ENCODE results near the gene SF3B1.
A peak's percentile ranks its signal among the peaks of the same experiment; 100 is the strongest.
"Not testable (repeated sequence)": the region's sequence is repeated elsewhere in the genome, so short reads cannot be mapped to it uniquely, and the experiment has no call there.

Gene SF3B1, protein sequence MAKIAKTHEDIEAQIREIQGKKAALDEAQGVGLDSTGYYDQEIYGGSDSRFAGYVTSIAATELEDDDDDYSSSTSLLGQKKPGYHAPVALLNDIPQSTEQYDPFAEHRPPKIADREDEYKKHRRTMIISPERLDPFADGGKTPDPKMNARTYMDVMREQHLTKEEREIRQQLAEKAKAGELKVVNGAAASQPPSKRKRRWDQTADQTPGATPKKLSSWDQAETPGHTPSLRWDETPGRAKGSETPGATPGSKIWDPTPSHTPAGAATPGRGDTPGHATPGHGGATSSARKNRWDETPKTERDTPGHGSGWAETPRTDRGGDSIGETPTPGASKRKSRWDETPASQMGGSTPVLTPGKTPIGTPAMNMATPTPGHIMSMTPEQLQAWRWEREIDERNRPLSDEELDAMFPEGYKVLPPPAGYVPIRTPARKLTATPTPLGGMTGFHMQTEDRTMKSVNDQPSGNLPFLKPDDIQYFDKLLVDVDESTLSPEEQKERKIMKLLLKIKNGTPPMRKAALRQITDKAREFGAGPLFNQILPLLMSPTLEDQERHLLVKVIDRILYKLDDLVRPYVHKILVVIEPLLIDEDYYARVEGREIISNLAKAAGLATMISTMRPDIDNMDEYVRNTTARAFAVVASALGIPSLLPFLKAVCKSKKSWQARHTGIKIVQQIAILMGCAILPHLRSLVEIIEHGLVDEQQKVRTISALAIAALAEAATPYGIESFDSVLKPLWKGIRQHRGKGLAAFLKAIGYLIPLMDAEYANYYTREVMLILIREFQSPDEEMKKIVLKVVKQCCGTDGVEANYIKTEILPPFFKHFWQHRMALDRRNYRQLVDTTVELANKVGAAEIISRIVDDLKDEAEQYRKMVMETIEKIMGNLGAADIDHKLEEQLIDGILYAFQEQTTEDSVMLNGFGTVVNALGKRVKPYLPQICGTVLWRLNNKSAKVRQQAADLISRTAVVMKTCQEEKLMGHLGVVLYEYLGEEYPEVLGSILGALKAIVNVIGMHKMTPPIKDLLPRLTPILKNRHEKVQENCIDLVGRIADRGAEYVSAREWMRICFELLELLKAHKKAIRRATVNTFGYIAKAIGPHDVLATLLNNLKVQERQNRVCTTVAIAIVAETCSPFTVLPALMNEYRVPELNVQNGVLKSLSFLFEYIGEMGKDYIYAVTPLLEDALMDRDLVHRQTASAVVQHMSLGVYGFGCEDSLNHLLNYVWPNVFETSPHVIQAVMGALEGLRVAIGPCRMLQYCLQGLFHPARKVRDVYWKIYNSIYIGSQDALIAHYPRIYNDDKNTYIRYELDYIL

GRCh38 chr2:197434541-197435513 lies at the start of gene SF3B1:
Gene SF3B1 (minus strand): TSS chr2:197435028. CDS start chr2:197434999, 29 bp downstream.
- DNase-seq: peak; percentile 99

- DNase-seq: not testable (repeated sequence)
Measured at GRCh38 chr2:197484248-197484647, 49.4 kb upstream of the SF3B1 start.

GRCh38 chr2:197480165-197481036 lies 45.6 kb upstream of the SF3B1 start:
- no peak for DNase-seq

DNA sequence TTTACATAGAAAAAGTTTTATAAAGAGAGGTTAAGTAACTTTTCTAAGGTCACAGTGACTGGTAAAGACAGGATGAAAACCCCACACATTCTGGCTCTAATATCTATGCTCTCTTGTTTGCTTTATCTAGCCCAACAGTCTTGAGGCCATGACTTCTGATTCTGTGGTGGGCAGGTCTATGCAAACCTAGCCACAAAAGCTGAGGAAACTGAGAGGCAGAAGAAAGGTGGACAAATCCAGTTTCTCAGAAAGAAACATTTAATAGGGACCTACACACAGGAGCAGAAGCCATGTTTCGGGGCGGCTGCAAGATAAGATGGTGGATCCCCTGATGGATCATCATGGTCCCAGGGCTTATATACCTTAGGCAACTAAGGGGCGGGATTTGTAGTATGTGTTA lies 43.0 kb upstream of the SF3B1 start:
- DNase-seq: no peak

GRCh38 chr2:197472166-197472565 lies 37.3 kb upstream of the SF3B1 start:
- DNase-seq: no peak

GRCh38 chr2:197464175-197464574 lies 29.3 kb upstream of the SF3B1 start:
- no peak for DNase-seq

DNA sequence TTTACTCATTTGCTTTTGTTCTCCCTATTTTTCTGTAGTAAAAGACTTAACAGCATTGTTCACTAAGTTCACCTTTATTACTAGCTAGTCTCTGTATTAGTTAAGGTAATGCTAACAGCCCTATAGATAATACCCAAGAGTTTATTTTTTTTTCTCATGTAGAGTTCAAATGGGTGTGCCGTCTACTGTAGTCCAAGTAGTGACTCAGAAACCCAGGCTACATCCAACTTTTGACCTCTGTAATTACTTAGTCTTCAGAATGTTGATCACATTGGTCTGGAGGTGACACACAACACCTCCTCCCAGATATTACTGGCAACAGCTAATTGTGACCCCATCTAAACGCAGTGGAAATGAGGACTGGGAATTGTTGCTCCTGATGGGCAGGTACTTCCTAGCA lies 26.2 kb upstream of the SF3B1 start:
- DNase-seq: no peak

GRCh38 chr2:197460649-197461048 lies 25.8 kb upstream of the SF3B1 start:
- DNase-seq: no peak

DNA sequence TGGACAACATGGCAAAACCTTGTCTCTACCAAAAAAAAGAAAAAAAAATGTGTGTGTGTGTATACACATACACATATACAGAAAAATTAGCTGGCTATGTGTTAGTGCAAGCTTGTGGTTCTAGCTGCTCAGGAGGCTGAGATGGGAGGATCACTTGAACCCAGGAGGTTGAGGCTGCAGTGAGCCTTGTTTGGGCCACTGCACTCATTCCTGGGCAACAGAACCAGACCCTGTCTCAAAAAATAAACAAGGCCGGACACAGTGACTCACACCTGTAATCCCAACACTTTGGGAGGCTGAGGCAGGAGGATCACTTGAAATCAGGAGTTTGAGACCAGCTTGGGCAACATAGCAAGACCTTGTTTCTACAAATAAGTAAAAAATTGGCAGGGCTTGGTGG lies 20.6 kb upstream of the SF3B1 start:
- DNase-seq: no peak

DNA sequence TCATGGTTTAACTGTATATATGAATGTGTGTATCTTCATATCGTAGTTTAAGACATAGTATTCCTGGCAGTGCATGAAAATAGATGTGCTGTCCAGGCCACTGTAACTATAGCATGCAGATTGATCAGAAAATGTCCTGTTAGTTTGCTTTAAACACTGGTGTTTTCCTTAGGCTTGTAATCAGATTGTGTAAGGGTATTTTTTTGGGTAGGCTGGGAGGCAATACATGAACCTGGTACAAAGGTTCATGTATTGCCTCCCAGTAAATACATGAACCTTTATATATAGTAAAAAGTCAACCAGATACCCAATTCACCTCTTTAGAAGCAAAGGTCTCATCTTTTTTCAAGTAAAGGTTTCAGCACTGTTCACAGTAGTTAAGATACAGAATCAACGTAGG lies 20.1 kb upstream of the SF3B1 start:
- DNase-seq: no peak

DNA sequence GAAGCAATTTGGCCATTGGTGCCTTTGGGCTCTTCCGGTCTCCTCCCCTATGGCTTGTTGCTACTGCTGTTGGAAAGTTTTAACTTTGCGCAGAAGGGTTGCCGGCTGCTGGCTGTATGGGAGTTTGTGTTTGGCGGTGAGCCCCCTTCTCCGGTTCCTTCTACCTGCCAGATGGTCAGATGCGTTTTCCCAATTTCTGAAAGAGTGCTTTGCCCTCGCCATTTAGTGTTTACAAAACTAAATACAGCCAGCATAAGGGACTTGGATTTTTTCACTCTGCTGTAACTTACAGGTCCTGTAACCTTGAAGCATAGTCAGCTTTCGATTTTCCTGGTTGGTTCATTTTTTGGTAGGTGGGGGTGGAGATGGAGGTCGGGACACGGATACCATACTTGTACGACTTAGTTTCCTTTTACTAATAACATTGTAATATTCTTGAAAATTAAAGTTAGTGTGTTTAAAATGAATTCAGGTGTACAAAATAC lies 19.1 kb upstream of the SF3B1 start:
- no peak for DNase-seq

DNA sequence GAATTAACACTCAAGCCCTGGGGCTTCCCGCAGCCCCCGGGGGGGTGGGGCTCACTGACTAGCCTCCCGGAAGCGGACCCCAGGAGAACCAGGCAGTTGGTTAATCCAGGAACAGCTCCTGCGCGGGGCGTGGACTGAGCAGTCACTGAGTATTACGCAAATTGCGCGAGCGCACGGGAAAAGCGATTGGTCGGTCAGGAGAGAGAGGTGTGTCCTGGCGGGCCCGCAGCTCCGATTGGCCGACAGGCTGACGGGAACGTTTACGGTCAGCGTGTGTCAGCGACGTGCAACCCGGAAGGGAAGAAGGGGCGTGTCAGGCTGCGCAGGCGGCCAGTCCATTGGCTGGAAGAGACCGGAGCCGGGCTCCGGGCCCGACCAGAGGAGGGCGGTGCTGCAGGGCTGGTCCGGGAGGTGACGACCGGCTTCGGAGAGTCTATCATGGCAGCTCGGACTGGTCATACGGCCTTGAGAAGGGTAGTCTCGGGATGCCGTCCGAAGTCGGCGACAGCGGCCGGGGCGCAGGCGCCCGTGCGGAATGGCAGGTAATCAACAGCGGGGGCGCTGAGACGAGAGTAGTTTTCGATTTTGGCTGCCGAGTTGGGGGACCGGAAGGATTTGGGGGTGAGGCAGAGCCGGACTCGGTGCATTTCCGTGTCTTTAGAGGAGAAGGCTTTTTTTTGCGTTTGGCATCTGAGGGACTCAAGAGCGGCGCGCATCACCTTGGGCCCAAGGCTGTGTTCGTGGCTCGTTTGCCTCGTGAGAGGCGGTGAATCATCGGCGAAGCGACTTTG lies 18.5 kb upstream of the SF3B1 start, which contains the start of gene COQ10B:
TSS of gene COQ10B (plus strand) at position 430 of the 791 bp plus-strand sequence. CDS start at position 439, 9 bp downstream.
- peak; percentile 99 for DNase-seq

GRCh38 chr2:197452754-197453122 lies 17.9 kb upstream of the SF3B1 start:
- DNase-seq: no peak

GRCh38 chr2:197450935-197451358 lies 16.1 kb upstream of the SF3B1 start:
- not testable (repeated sequence) for DNase-seq

DNA sequence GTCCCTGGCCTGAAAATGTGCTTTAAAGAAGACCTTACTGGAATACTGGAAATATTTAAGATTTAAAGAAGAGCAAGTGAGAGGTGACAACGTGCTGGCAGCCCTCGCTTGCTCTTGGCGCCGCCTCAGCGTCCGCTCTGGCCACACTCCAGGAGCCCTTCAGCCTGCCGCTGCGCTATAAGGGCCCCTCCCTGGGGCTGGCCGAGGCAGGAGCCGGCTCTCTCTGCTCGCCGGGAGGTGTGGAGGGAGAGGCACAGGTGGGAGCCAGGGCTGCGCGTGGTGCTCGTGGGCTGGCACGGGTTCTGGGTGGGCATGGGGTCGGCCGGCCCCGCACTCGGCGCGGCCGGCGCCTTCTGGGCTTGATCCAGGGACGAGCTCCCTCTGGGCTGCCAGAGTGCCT lies 15.6 kb upstream of the SF3B1 start:
- DNase-seq: no peak

- no peak for DNase-seq
Measured at GRCh38 chr2:197446844-197447243, 12.0 kb upstream of the SF3B1 start.

DNA sequence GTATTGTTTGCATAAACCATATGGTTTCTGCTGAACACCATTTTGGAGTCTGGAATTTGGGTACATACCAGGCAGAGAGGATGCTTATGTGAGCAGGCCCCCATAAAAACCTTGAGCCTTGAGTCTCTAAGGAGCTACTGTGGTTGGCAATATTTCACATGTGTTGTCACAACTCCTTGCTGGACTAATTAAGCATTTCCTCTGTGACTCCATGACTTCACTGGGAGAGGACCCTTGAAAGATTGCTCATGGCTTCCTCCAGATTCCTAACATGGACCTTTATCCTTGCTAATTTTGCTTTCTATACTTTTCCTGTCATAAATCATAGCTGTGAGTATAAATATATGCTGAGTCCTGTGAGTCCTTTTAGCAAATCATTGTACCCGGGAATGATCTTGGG lies 10.9 kb upstream of the SF3B1 start:
- no peak for DNase-seq

GRCh38 chr2:197442857-197443256 lies 8.0 kb upstream of the SF3B1 start:
- no peak for DNase-seq

DNA sequence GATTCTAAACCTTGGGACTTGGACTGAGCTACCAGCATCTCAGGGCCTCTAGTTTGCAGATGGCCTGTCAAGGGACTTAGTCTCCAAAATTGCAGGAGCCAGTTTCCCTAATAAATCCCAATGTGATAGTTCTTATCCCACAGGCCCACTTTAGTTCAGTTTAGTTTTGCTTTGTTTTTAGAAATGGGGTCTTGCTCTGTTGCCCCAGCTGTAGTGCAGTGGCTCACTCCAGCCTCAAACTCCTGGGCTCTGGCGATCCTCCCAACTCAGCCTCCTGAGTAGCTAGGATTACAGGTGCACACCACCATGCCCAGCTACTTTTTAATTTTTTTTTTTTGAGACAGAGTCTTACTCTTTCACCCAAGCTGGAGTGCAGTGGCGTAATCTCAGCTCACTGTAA lies 2.6 kb upstream of the SF3B1 start:
- no peak for DNase-seq
